Testis (tissue), 2 donors: ENCODE measurements around the gene BSDC1.

Source experiments
- POLR2A ChIP-seq: fragments of 450-650 bp; IDR thresholded peaks from one replicate; pipeline ENCODE4 v1.6.1; 2017; ENCODE audit warnings: antibody characterized with exemption, mild to moderate bottlenecking, moderate library complexity
- TF ChIP-seq, protein P1 (sequence below), 3 experiments: fragments of 450-650 bp in 2 of 3; fragments of 200-600 bp in 1 of 3; sonication (generic) in 1 of 3; IDR thresholded peaks; one replicate each; pipeline ENCODE4 v1.5.1; 2016 to 2019; ENCODE audit warnings: antibody characterized with exemption in 3 of 3, mild to moderate bottlenecking in 2 of 3, moderate library complexity in 1 of 3

- TF ChIP-seq, protein P1, sequence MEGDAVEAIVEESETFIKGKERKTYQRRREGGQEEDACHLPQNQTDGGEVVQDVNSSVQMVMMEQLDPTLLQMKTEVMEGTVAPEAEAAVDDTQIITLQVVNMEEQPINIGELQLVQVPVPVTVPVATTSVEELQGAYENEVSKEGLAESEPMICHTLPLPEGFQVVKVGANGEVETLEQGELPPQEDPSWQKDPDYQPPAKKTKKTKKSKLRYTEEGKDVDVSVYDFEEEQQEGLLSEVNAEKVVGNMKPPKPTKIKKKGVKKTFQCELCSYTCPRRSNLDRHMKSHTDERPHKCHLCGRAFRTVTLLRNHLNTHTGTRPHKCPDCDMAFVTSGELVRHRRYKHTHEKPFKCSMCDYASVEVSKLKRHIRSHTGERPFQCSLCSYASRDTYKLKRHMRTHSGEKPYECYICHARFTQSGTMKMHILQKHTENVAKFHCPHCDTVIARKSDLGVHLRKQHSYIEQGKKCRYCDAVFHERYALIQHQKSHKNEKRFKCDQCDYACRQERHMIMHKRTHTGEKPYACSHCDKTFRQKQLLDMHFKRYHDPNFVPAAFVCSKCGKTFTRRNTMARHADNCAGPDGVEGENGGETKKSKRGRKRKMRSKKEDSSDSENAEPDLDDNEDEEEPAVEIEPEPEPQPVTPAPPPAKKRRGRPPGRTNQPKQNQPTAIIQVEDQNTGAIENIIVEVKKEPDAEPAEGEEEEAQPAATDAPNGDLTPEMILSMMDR (IDR thresholded peaks at IDR 0.05): no peak
- TF ChIP-seq POLR2A: no peak
Observed at GRCh38 chr1:32336591-32336932, 57.7 kb downstream of the BSDC1 start.
